ENCODE data around the gene VENTX. TPM values are rescaled to one million over a fixed set of nuclear protein-coding genes. Genes with fewer than 3 reads are reported as not detected.

Gene VENTX
- total RNA-seq, 4 donors from 2014 or later, result 0.46 to 2.5 (median 2.0) TPM

DNA sequence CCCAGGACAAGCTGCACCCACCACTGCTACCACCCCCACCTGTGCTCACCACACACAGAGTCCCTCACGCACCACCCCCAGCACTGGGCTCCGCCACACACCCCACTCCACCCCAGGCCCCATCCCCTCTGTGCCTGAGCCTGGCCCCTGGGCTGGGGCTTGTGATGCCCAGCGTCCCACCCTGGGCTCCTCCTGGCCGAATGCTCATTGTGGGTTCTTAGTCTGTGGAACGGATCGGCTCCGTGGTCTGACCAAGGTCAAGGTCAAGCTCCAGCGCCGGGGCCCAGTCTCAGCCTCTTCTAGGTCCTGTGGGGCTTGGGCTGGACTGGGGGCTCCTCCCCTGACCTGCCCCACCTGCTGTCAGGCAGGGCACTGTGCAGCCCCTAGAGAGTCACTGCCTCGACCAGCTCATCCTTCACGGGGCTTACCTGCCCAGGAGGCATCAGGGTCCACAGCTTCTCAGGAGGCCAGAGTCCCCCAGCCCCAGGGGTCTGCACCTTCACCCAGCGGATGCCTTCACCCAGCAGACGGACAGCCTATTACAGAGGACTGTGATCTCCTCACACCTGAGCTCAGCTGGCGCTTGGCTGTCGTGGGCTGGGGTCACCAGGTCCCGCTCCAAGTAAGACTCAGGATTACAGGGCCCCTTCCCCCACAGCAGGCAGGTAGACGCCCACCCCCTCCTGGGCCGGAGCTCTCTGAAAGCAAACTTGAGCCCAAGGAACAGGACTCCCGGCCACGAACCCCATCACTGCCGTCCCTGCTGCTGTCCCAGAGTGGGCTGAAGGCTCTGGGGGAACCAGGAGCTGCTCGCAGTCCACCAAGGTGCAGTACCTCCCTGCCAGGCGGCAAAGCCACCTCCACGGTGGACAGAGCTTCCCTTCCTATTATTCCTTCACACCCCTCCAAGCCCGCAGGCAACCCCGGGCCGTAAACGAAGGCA lies 22.9 kb upstream of the VENTX start:
- Histone ChIP-seq H3K36me3 (no peaks in the 10 kb centered on the region), H3K27me3 (peaks cover 0 to 55% (median 4%) of the 10 kb centered on the region in 4 donors), H3K9me3 (no peaks in the 10 kb centered on the region), H3K4me1 (peaks cover 0 to under 1% (median 0%) of the 10 kb centered on the region in 4 donors), H3K4me3 (no peak overlapping the region), H3K27ac (replicated peaks in 1 of 4) (no peak overlapping the region)
- no peak for DNase-seq (ENCODE audit: extremely low spot score)
- WGBS, result 89% methylated on average over 15 of the region's 28 CpGs
- intact Hi-C loops (cut with DNase I), result no loop called here
- no peak for TF ChIP-seq POLR2AphosphoS5 (IDR thresholded peaks at IDR 0.05)
- no peak for TF ChIP-seq EP300 (IDR thresholded peaks at IDR 0.05)
- TF ChIP-seq, protein P1, sequence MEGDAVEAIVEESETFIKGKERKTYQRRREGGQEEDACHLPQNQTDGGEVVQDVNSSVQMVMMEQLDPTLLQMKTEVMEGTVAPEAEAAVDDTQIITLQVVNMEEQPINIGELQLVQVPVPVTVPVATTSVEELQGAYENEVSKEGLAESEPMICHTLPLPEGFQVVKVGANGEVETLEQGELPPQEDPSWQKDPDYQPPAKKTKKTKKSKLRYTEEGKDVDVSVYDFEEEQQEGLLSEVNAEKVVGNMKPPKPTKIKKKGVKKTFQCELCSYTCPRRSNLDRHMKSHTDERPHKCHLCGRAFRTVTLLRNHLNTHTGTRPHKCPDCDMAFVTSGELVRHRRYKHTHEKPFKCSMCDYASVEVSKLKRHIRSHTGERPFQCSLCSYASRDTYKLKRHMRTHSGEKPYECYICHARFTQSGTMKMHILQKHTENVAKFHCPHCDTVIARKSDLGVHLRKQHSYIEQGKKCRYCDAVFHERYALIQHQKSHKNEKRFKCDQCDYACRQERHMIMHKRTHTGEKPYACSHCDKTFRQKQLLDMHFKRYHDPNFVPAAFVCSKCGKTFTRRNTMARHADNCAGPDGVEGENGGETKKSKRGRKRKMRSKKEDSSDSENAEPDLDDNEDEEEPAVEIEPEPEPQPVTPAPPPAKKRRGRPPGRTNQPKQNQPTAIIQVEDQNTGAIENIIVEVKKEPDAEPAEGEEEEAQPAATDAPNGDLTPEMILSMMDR (IDR thresholded peaks at IDR 0.05), result no peak
- no peak for TF ChIP-seq POLR2A (IDR thresholded peaks at IDR 0.05; ENCODE audit: low read depth)

GRCh38 chr10:133215586-133215985 lies 22.1 kb upstream of the VENTX start:
- WGBS, result 91% methylated on average over 13 of the region's 27 CpGs
- peaks cover 0 to 60% (median 6%) of the 10 kb centered on the region in 4 donors for H3K27me3 ChIP-seq

GRCh38 chr10:133216776-133217175 lies 20.9 kb upstream of the VENTX start:
- Histone ChIP-seq H3K36me3 (no peaks in the 10 kb centered on the region), H3K4me1 (peaks cover 0 to 4% (median 0%) of the 10 kb centered on the region in 4 donors), H3K9me3 (no peaks in the 10 kb centered on the region), H3K27ac (replicated peaks in 1 of 4) (no peak overlapping the region), H3K4me3 (no peak overlapping the region), H3K27me3 (peaks cover 0 to 63% (median 6%) of the 10 kb centered on the region in 4 donors)
- TF ChIP-seq, protein P1 (IDR thresholded peaks at IDR 0.05), result no peak
- TF ChIP-seq POLR2AphosphoS5 (IDR thresholded peaks at IDR 0.05), result no peak
- TF ChIP-seq EP300 (IDR thresholded peaks at IDR 0.05), result no peak
- no peak for TF ChIP-seq POLR2A (IDR thresholded peaks at IDR 0.05; ENCODE audit: low read depth)
- WGBS, result 85% methylated on average over 26 of the region's 26 CpGs
- intact Hi-C loops (cut with DNase I), result no loop called here
- no peak for DNase-seq (ENCODE audit: extremely low spot score)

More at GRCh38 chr10:133215586-133215985, 22.1 kb upstream of the VENTX start:
- Histone ChIP-seq H3K9me3 (no peaks in the 10 kb centered on the region), H3K4me3 (no peak overlapping the region), H3K4me1 (peaks cover 0 to 4% (median 0%) of the 10 kb centered on the region in 4 donors), H3K27ac (replicated peaks in 1 of 4) (no peak overlapping the region), H3K36me3 (no peaks in the 10 kb centered on the region)
- intact Hi-C loops (cut with DNase I), result no loop called here
- TF ChIP-seq EP300 (IDR thresholded peaks at IDR 0.05) (no peak), POLR2AphosphoS5 (IDR thresholded peaks at IDR 0.05) (no peak), POLR2A (IDR thresholded peaks at IDR 0.05; ENCODE audit: low read depth) (no peak)
- TF ChIP-seq, protein P1 (IDR thresholded peaks at IDR 0.05), result no peak
- DNase-seq (ENCODE audit: extremely low spot score), result no peak

GRCh38 chr10:133217800-133218589 lies 19.7 kb upstream of the VENTX start:
- WGBS, result 87% methylated on average over 17 of the region's 25 CpGs
- peaks cover 0 to 53% (median 6%) of the 10 kb centered on the region in 4 donors for H3K27me3 ChIP-seq
- H3K36me3 ChIP-seq, result no peaks in the 10 kb centered on the region

More at GRCh38 chr10:133217800-133218589, 19.7 kb upstream of the VENTX start:
- TF ChIP-seq POLR2A (IDR thresholded peaks at IDR 0.05; ENCODE audit: low read depth) (no peak), EP300 (IDR thresholded peaks at IDR 0.05) (no peak), POLR2AphosphoS5 (IDR thresholded peaks at IDR 0.05) (no peak)
- TF ChIP-seq, protein P1 (IDR thresholded peaks at IDR 0.05), result no peak
- DNase-seq (ENCODE audit: extremely low spot score), result no peak
- intact Hi-C loops (cut with DNase I), result no loop called here
- Histone ChIP-seq H3K27ac (replicated peaks in 1 of 4) (no peak overlapping the region), H3K9me3 (no peaks in the 10 kb centered on the region), H3K4me1 (peaks cover 0 to 4% (median 0%) of the 10 kb centered on the region in 4 donors), H3K4me3 (no peak overlapping the region)
